AG04450 (cell line): ENCODE results near the gene YRDC. TPM values are rescaled to one million over a fixed set of nuclear protein-coding genes. Genes with fewer than 3 reads are reported as not detected.

Experiments used
- CTCF ChIA-PET: fragments of 300-600, 350-600 bp; formaldehyde crosslinking; extraction: SDS; loops from one replicate; lab custom pipeline; 2022; ENCODE audit warnings: antibody characterized with exemption, inconsistent platforms; lab: Charles Lee
- POLR2A ChIA-PET: fragments of 350-600 bp; formaldehyde crosslinking; extraction: SDS; loops from one replicate; lab custom pipeline; 2021; ENCODE audit warnings: antibody characterized with exemption, inconsistent platforms; lab: Yijun Ruan, JAX
- DNase-seq: peaks from one replicate; pipeline ENCODE4 v3.0.0-alpha.2; 2011; ENCODE audit warnings: low read depth, low spot score
- H3K27ac ChIP-seq: one replicate; pipeline ENCODE4 v1.5.1; 2012; ENCODE audit warnings: low read depth, low read length, control low read depth
- H3K27me3 ChIP-seq: one replicate; pipeline ENCODE4 v1.6.0; 2012; ENCODE audit warnings: low read length; ENCODE audit not compliant: control insufficient read depth, insufficient read depth
- H3K4me3 ChIP-seq: 2 replicates; pipeline ENCODE4 v1.5.1; 2011; ENCODE audit warnings: mild to moderate bottlenecking, low read depth, low read length, control low read depth
- H3K9me3 ChIP-seq: 2 replicates; pipeline ENCODE4 v1.5.1; 2012; ENCODE audit warnings: low read length; ENCODE audit not compliant: control insufficient read depth, insufficient read depth
- CTCF ChIP-seq: IDR thresholded peaks from 2 replicates; pipeline ENCODE4 v1.5.1; 2011; ENCODE audit warnings: low read depth, low read length, control low read depth, inconsistent platforms
- polyA plus RNA-seq: library from polyadenylated mRNA; depleted of rRNA; stranded (reverse); fragments of >200 nt; gene quantifications from 2 replicates; pipeline ENCODE4 v1.2.3, GENCODE V29; 2011

YRDC gene
- polyA plus RNA-seq, 1 experiment = 15.2 TPM

- no peak for TF ChIP-seq CTCF
- H3K4me3 ChIP-seq = no peak overlapping the region
- peak overlapping the region; percentile 31 for H3K27ac ChIP-seq
- POLR2A ChIA-PET = interaction anchor here (0.7 to 1.3 kb wide), 2 partner anchors 17 to 34 kb away, joined by 3 to 8 read pairs; partner anchors contain the start of genes C1orf122, MTF1 and YRDC
- CTCF ChIA-PET = interaction anchor here (1.2 to 1.7 kb wide), 4 partner anchors 12 to 35 kb away, joined by 5 to 6 read pairs (median 5); no protein-coding TSS in a partner anchor
- no peaks in the 10 kb centered on the region for H3K9me3 ChIP-seq
- no peak for DNase-seq
- no peaks in the 10 kb centered on the region for H3K27me3 ChIP-seq
Measured at GRCh38 chr1:37825506-37825905, 17.5 kb upstream of the YRDC start.

- POLR2A ChIA-PET = interaction anchor here (2.5 kb wide), 1 partner anchor 16 kb away, joined by 13 read pairs; the partner anchor contains the start of genes C1orf122 and YRDC
- H3K9me3 ChIP-seq = no peaks in the 10 kb centered on the region
- no peak overlapping the region for H3K4me3 ChIP-seq
- TF ChIP-seq CTCF = no peak
- CTCF ChIA-PET = no interaction called here
- no peak for DNase-seq
- no peak overlapping the region for H3K27ac ChIP-seq
- no peaks in the 10 kb centered on the region for H3K27me3 ChIP-seq
Measured at GRCh38 chr1:37824001-37824400, 16.0 kb upstream of the YRDC start.

- TF ChIP-seq CTCF = no peak
- ChIA-PET CTCF (interaction anchor here (0.8 to 2.5 kb wide), 5 partner anchors 10 to 220 kb away, joined by 4 to 19 read pairs (median 4); no protein-coding TSS in a partner anchor), POLR2A (interaction anchor here (2.5 kb wide), 1 partner anchor 15 kb away, joined by 13 read pairs; the partner anchor contains the start of genes C1orf122 and YRDC)
- H3K4me3 ChIP-seq = no peak overlapping the region
- no peaks in the 10 kb centered on the region for H3K9me3 ChIP-seq
- no peak for DNase-seq
- H3K27me3 ChIP-seq = no peaks in the 10 kb centered on the region
- H3K27ac ChIP-seq = no peak overlapping the region
Measured at GRCh38 chr1:37822906-37823815, 15.2 kb upstream of the YRDC start.

- ChIA-PET POLR2A (interaction anchor here (2.5 kb wide), 1 partner anchor 13 kb away, joined by 13 read pairs; the partner anchor contains the start of genes C1orf122 and YRDC), CTCF (interaction anchor here (0.6 to 2.5 kb wide), 4 partner anchors 10 to 218 kb away, joined by 4 to 19 read pairs (median 5); partner anchors contain the start of gene YRDC)
- no peak overlapping the region for H3K27ac ChIP-seq
- H3K9me3 ChIP-seq = no peaks in the 10 kb centered on the region
- no peak for TF ChIP-seq CTCF
- no peaks in the 10 kb centered on the region for H3K27me3 ChIP-seq
- no peak overlapping the region for H3K4me3 ChIP-seq
- no peak for DNase-seq
Measured at GRCh38 chr1:37821481-37821880, 13.5 kb upstream of the YRDC start.
